Neural progenitor cell (in vitro differentiated cells): ENCODE measurements around the gene STK32B. TPM values are rescaled to one million over a fixed set of nuclear protein-coding genes. Genes with fewer than 3 reads are reported as not detected.

Experiments
- DNase-seq: peaks from one replicate; pipeline ENCODE4 v3.0.0-alpha.2; 2016; ENCODE audit warnings: low spot score
- H2AFZ ChIP-seq: fragments of 200-600 bp; sonication (generic); replicated peaks from 2 replicates; pipeline ENCODE4 v1.6.1; 2016; ENCODE audit warnings: antibody characterized with exemption
- H3F3A ChIP-seq: fragments of 200-600 bp; sonication (generic); 2 replicates; pipeline ENCODE4 v1.6.1; 2016; ENCODE audit warnings: antibody characterized with exemption, low read depth
- H3K27ac ChIP-seq: fragments of 200-600 bp; sonication (generic); 2 replicates; pipeline ENCODE4 v1.5.1; 2016; ENCODE audit warnings: mild to moderate bottlenecking
- H3K27me3 ChIP-seq: fragments of 200-600 bp; sonication (generic); 2 replicates; pipeline ENCODE4 v1.6.1; 2016; ENCODE audit warnings: mild to moderate bottlenecking, moderate library complexity
- H3K36me3 ChIP-seq: fragments of 200-600 bp; sonication (generic); 2 replicates; pipeline ENCODE4 v1.5.1; 2016
- H3K4me1 ChIP-seq: fragments of 200-600 bp; sonication (generic); 2 replicates; pipeline ENCODE4 v1.6.1; 2016; ENCODE audit warnings: mixed run types
- H3K4me2 ChIP-seq: fragments of 200-600 bp; sonication (generic); 2 replicates; pipeline ENCODE4 v1.6.1; 2016
- H3K4me3 ChIP-seq: fragments of 200-600 bp; sonication (generic); 2 replicates; pipeline ENCODE4 v1.5.1; 2016
- H3K79me2 ChIP-seq: fragments of 200-600 bp; sonication (generic); 2 replicates; pipeline ENCODE4 v1.6.1; 2016; ENCODE audit warnings: low read depth
- H3K9ac ChIP-seq: fragments of 200-600 bp; sonication (generic); 2 replicates; pipeline ENCODE4 v1.6.1; 2016
- H3K9me3 ChIP-seq: fragments of 200-600 bp; sonication (generic); 2 replicates; pipeline ENCODE4 v1.5.1; 2016; ENCODE audit warnings: low read depth
- H4K20me1 ChIP-seq: fragments of 200-600 bp; sonication (generic); 2 replicates; pipeline ENCODE4 v1.6.1; 2016; ENCODE audit warnings: low read depth
- H3K27ac Mint-ChIP-seq: 3 replicates; pipeline ENCODE4 v1.8.0; 2021; ENCODE audit warnings: mixed read lengths
- H3K27me3 Mint-ChIP-seq: 2 replicates; pipeline ENCODE4 v1.8.0; 2022; ENCODE audit warnings: low read depth, mild to moderate bottlenecking, inconsistent platforms, moderate library complexity, mixed read lengths; ENCODE audit not compliant: insufficient read depth
- H3K36me3 Mint-ChIP-seq: 3 replicates; pipeline ENCODE4 v1.8.0; 2021; ENCODE audit warnings: mixed read lengths
- H3K4me1 Mint-ChIP-seq: 3 replicates; pipeline ENCODE4 v1.8.0; 2021; ENCODE audit warnings: mixed read lengths
- H3K4me3 Mint-ChIP-seq: 3 replicates; pipeline ENCODE4 v1.8.0; 2021; ENCODE audit warnings: mild to moderate bottlenecking, moderate library complexity, mixed read lengths
- H3K9me3 Mint-ChIP-seq: 3 replicates; pipeline ENCODE4 v1.8.0; 2020; ENCODE audit warnings: mixed read lengths
- EZH2 ChIP-seq: fragments of 200-600 bp; sonication (generic); IDR thresholded peaks from 2 replicates; pipeline ENCODE4 v1.6.1; 2017; ENCODE audit warnings: antibody characterized with exemption, mild to moderate bottlenecking, moderate library complexity
- EZH2phosphoT487 ChIP-seq: fragments of 200-600 bp; sonication (generic); IDR thresholded peaks from 2 replicates; pipeline ENCODE4 v1.6.1; 2017; ENCODE audit warnings: antibody characterized with exemption
- total RNA-seq: library from RNA; depleted of rRNA; stranded (reverse); fragments of >200 nt; gene quantifications from 2 replicates; pipeline ENCODE4 v1.2.3, GENCODE V29; 2015; ENCODE audit warnings: low replicate concordance
- TF ChIP-seq, protein P1 (sequence below): fragments of 200-600 bp; sonication (generic); IDR thresholded peaks from 2 replicates; pipeline ENCODE4 v1.5.1; 2017; ENCODE audit warnings: antibody characterized with exemption, mild to moderate bottlenecking

STK32B gene
- total RNA-seq, 1 donor from 2014 or later: 2.5 TPM

DNA sequence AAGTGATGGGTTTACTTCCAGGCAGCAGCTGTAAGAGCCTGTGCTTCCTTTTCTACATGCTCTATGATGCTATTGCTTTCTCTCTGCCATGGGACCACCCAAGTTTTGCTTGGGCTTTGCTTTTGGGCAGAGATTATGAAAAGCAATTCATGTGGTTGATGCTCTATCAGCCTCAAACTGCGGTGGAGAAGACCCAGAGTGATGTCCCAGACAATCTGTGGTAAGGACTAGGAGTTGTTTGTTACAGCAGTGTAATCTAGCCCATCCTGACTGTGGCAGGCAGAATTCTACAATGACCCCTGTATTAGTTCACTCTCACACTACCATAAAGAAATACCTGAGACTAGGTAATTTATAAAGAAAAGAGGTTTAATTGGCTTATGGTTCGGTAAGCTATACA, 22.8 kb upstream of the STK32B start:
- Mint-ChIP-seq H3K27me3 (peaks cover 9% of the 10 kb centered on the region), H3K36me3 (no peaks in the 10 kb centered on the region), H3K4me3 (no peak overlapping the region), H3K9me3 (peaks cover 2% of the 10 kb centered on the region), H3K27ac (no peak overlapping the region), H3K4me1 (peaks cover 4% of the 10 kb centered on the region)
- Histone ChIP-seq H3K36me3 (no peaks in the 10 kb centered on the region), H3K27ac (no peak overlapping the region), H3K27me3 (no peaks in the 10 kb centered on the region), H3K4me1 (no peaks in the 10 kb centered on the region), H2AFZ (no peak overlapping the region), H3K79me2 (no peaks in the 10 kb centered on the region), H3K4me2 (no peak overlapping the region), H3K9me3 (no peaks in the 10 kb centered on the region), H4K20me1 (no peaks in the 10 kb centered on the region), H3K4me3 (no peak overlapping the region), H3K9ac (no peak overlapping the region), H3F3A (no peaks in the 10 kb centered on the region)
- DNase-seq: no peak
- TF ChIP-seq EZH2phosphoT487 (no peak), EZH2 (no peak)
- TF ChIP-seq, protein P1, sequence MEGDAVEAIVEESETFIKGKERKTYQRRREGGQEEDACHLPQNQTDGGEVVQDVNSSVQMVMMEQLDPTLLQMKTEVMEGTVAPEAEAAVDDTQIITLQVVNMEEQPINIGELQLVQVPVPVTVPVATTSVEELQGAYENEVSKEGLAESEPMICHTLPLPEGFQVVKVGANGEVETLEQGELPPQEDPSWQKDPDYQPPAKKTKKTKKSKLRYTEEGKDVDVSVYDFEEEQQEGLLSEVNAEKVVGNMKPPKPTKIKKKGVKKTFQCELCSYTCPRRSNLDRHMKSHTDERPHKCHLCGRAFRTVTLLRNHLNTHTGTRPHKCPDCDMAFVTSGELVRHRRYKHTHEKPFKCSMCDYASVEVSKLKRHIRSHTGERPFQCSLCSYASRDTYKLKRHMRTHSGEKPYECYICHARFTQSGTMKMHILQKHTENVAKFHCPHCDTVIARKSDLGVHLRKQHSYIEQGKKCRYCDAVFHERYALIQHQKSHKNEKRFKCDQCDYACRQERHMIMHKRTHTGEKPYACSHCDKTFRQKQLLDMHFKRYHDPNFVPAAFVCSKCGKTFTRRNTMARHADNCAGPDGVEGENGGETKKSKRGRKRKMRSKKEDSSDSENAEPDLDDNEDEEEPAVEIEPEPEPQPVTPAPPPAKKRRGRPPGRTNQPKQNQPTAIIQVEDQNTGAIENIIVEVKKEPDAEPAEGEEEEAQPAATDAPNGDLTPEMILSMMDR: no peak

DNA sequence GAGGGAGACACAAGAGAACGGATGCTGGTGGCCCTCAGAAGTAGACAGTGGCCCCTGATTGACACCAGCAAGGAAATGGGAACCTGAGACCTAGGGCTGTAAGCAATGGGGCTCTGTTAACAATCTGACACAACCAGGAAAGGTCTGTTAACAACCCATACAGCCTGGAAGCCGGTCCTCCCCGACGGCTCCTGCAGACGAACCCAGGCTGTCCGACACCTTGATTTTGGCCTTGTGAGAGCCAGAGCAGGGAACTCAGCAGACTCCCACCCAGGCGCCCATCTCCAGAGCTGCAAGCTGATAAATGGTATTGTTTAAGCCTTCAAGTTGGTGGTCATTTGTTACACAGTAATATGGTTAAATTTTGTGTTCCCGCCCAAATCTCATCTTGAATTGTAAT, 21.8 kb upstream of the STK32B start:
- Histone ChIP-seq H3K9me3 (no peaks in the 10 kb centered on the region), H3K27me3 (no peaks in the 10 kb centered on the region), H3K9ac (no peak overlapping the region), H3K4me2 (no peak overlapping the region), H3K4me1 (no peaks in the 10 kb centered on the region), H3K27ac (no peak overlapping the region), H3K36me3 (no peaks in the 10 kb centered on the region), H3K4me3 (no peak overlapping the region), H4K20me1 (no peaks in the 10 kb centered on the region), H3F3A (no peaks in the 10 kb centered on the region), H2AFZ (no peak overlapping the region), H3K79me2 (no peaks in the 10 kb centered on the region)
- TF ChIP-seq EZH2 (no peak), EZH2phosphoT487 (no peak)
- TF ChIP-seq, protein P1: no peak
- Mint-ChIP-seq H3K4me3 (no peak overlapping the region), H3K9me3 (no peaks in the 10 kb centered on the region), H3K4me1 (peaks cover 13% of the 10 kb centered on the region), H3K27ac (no peak overlapping the region), H3K27me3 (peaks cover 9% of the 10 kb centered on the region), H3K36me3 (no peaks in the 10 kb centered on the region)
- DNase-seq: no peak

DNA sequence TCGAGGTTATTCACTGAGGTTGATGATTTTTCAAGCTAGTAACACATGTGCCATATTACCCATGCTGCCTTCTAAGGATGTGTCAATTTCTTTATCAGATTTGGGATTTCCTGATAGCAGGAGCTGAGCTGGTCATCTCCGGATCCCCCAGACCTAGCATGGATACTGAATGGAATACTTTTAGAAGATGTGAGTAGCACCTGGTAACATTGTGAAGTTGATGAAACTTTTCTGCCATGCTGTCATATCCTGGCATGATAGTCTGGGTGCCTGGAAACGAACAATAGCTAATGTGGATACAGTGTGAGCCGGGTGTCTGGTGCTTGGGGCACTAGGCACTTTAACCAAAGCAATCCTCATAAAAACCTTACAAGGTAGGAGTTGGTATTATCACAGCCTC, 21.1 kb upstream of the STK32B start:
- H3K27me3 Mint-ChIP-seq: peaks cover 9% of the 10 kb centered on the region
- H3K4me1 Mint-ChIP-seq: peaks cover 20% of the 10 kb centered on the region
- H3K36me3 Mint-ChIP-seq: no peaks in the 10 kb centered on the region

More for the DNA sequence above, 21.1 kb upstream of the STK32B start:
- Mint-ChIP-seq H3K9me3 (no peaks in the 10 kb centered on the region), H3K27ac (no peak overlapping the region), H3K4me3 (no peak overlapping the region)
- no peaks in the 10 kb centered on the region for H3K4me1 ChIP-seq
- H3K4me2 ChIP-seq: no peak overlapping the region
- no peak overlapping the region for H2AFZ ChIP-seq
- no peak overlapping the region for H3K9ac ChIP-seq
- H3K9me3 ChIP-seq: no peaks in the 10 kb centered on the region
- H3K27ac ChIP-seq: no peak overlapping the region
- H3K79me2 ChIP-seq: no peaks in the 10 kb centered on the region
- no peaks in the 10 kb centered on the region for H3K27me3 ChIP-seq
- no peaks in the 10 kb centered on the region for H3F3A ChIP-seq
- TF ChIP-seq EZH2phosphoT487: no peak
- no peak for TF ChIP-seq EZH2
- TF ChIP-seq, protein P1: no peak
- H3K36me3 ChIP-seq: no peaks in the 10 kb centered on the region
- H4K20me1 ChIP-seq: no peaks in the 10 kb centered on the region
- DNase-seq: no peak
- no peak overlapping the region for H3K4me3 ChIP-seq
